ENCODE data around the gene LIG3. TPM values are rescaled to one million over a fixed set of nuclear protein-coding genes. Genes with fewer than 3 reads are reported as not detected.

Gene LIG3
- total and polyA plus RNA-seq, 4 donors = 3.1 to 21.2 (median 7.6) TPM

- H3K9ac ChIP-seq (ENCODE audit: low read depth in 1 of 2, low read length in 2 of 2) = no peak overlapping the region
- H3K4me1 ChIP-seq (ENCODE audit: control insufficient read depth in 4 of 4, insufficient read depth in 4 of 4, low read length in 3 of 4) = no peaks in the 10 kb centered on the region
- H3K4me3 ChIP-seq (ENCODE audit: low read depth in 1 of 3, low read length in 3 of 3) = no peak overlapping the region
- peaks cover 0 to 37% (median 22%) of the 10 kb centered on the region in 4 donors for H3K36me3 ChIP-seq (ENCODE audit: control insufficient read depth in 4 of 4, insufficient read depth in 3 of 4, low read depth in 1 of 4, low read length in 3 of 4)
- H3K9me3 ChIP-seq (ENCODE audit: control insufficient read depth in 4 of 4, low read length in 3 of 4) = no peaks in the 10 kb centered on the region
- TF ChIP-seq RXRA (IDR thresholded peaks at IDR 0.05) (peak in 1 of 2 donors; percentile 21), TAF1 (conservative IDR thresholded peaks at IDR 0.05) (no peak), NR2F2 (IDR thresholded peaks at IDR 0.05) (peak; percentile 47)
- WGBS = 73% methylated on average over 11 of the region's 11 CpGs
- H3K27ac ChIP-seq (ENCODE audit: low read depth in 1 of 2, low read length in 2 of 2) = no peak overlapping the region
- H3K27me3 ChIP-seq (ENCODE audit: control insufficient read depth in 4 of 4, insufficient read depth in 4 of 4, low read length in 3 of 4) = no peaks in the 10 kb centered on the region
- DNase-seq (ENCODE audit: low spot score) = no peak
These were observed 17.1 kb downstream of the LIG3 start for GRCh38 chr17:34997355-34997862.

GRCh38 chr17:34998205-34998604 lies 17.9 kb downstream of the LIG3 start:
- TF ChIP-seq TAF1 (conservative IDR thresholded peaks at IDR 0.05) (no peak), RAD21 (IDR thresholded peaks at IDR 0.05) (peak; percentile 99), EGR1 (IDR thresholded peaks at IDR 0.05; ENCODE audit: low read depth in 2 of 2) (no peak), MAX (IDR thresholded peaks at IDR 0.05) (no peak)
- TF ChIP-seq, protein P1, sequence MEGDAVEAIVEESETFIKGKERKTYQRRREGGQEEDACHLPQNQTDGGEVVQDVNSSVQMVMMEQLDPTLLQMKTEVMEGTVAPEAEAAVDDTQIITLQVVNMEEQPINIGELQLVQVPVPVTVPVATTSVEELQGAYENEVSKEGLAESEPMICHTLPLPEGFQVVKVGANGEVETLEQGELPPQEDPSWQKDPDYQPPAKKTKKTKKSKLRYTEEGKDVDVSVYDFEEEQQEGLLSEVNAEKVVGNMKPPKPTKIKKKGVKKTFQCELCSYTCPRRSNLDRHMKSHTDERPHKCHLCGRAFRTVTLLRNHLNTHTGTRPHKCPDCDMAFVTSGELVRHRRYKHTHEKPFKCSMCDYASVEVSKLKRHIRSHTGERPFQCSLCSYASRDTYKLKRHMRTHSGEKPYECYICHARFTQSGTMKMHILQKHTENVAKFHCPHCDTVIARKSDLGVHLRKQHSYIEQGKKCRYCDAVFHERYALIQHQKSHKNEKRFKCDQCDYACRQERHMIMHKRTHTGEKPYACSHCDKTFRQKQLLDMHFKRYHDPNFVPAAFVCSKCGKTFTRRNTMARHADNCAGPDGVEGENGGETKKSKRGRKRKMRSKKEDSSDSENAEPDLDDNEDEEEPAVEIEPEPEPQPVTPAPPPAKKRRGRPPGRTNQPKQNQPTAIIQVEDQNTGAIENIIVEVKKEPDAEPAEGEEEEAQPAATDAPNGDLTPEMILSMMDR (IDR thresholded peaks at IDR 0.05; ENCODE audit: low read depth, low read length, missing input control) = peak; percentile 91
- Histone ChIP-seq H3K27ac (ENCODE audit: low read depth in 1 of 2, low read length in 2 of 2) (no peak overlapping the region), H3K9ac (ENCODE audit: low read depth in 1 of 2, low read length in 2 of 2) (no peak overlapping the region), H3K9me3 (ENCODE audit: control insufficient read depth in 4 of 4, low read length in 3 of 4) (no peaks in the 10 kb centered on the region), H3K36me3 (ENCODE audit: control insufficient read depth in 4 of 4, insufficient read depth in 3 of 4, low read depth in 1 of 4, low read length in 3 of 4) (peaks cover 0 to 32% (median 18%) of the 10 kb centered on the region in 4 donors), H3K4me1 (ENCODE audit: control insufficient read depth in 4 of 4, insufficient read depth in 4 of 4, low read length in 3 of 4) (no peaks in the 10 kb centered on the region), H3K27me3 (ENCODE audit: control insufficient read depth in 4 of 4, insufficient read depth in 4 of 4, low read length in 3 of 4) (no peaks in the 10 kb centered on the region), H3K4me3 (ENCODE audit: low read depth in 1 of 3, low read length in 3 of 3) (no peak overlapping the region)
- DNase-seq (ENCODE audit: low spot score) = peak; percentile 81
- WGBS = 28% methylated on average over 5 of the region's 5 CpGs

- H3K9ac ChIP-seq (ENCODE audit: low read depth in 1 of 2, low read length in 2 of 2) = no peak overlapping the region
- H3K27me3 ChIP-seq (ENCODE audit: control insufficient read depth in 4 of 4, insufficient read depth in 4 of 4, low read length in 3 of 4) = no peaks in the 10 kb centered on the region
- no peak overlapping the region for H3K27ac ChIP-seq (ENCODE audit: low read depth in 1 of 2, low read length in 2 of 2)
- no peaks in the 10 kb centered on the region for H3K9me3 ChIP-seq (ENCODE audit: control insufficient read depth in 4 of 4, low read length in 3 of 4)
- no peak overlapping the region for H3K4me3 ChIP-seq (ENCODE audit: low read depth in 1 of 3, low read length in 3 of 3)
- H3K4me1 ChIP-seq (ENCODE audit: control insufficient read depth in 4 of 4, insufficient read depth in 4 of 4, low read length in 3 of 4) = no peaks in the 10 kb centered on the region
- H3K36me3 ChIP-seq (ENCODE audit: control insufficient read depth in 4 of 4, insufficient read depth in 3 of 4, low read depth in 1 of 4, low read length in 3 of 4) = peaks cover 0 to 25% (median 12%) of the 10 kb centered on the region in 4 donors
- DNase-seq (ENCODE audit: low spot score) = no peak
- 99% methylated on average over 2 of the region's 2 CpGs for WGBS
- TF ChIP-seq TAF1 (conservative IDR thresholded peaks at IDR 0.05) (no peak), SP1 (IDR thresholded peaks at IDR 0.05) (no peak), RXRA (IDR thresholded peaks at IDR 0.05) (no peak), HNF4A (conservative IDR thresholded peaks at IDR 0.05) (no peak), FOXA2 (IDR thresholded peaks at IDR 0.05) (no peak), YY1 (IDR thresholded peaks at IDR 0.05) (no peak), RAD21 (IDR thresholded peaks at IDR 0.05) (no peak), EGR1 (IDR thresholded peaks at IDR 0.05; ENCODE audit: low read depth in 2 of 2) (no peak), HNF4G (IDR thresholded peaks at IDR 0.05) (no peak), NR2F2 (IDR thresholded peaks at IDR 0.05) (no peak), MAX (IDR thresholded peaks at IDR 0.05) (no peak), GABPA (IDR thresholded peaks at IDR 0.05 in 1 of 2, conservative IDR thresholded peaks at IDR 0.05 in 1 of 2) (no peak), JUND (IDR thresholded peaks at IDR 0.05) (no peak)
- TF ChIP-seq, protein P2, sequence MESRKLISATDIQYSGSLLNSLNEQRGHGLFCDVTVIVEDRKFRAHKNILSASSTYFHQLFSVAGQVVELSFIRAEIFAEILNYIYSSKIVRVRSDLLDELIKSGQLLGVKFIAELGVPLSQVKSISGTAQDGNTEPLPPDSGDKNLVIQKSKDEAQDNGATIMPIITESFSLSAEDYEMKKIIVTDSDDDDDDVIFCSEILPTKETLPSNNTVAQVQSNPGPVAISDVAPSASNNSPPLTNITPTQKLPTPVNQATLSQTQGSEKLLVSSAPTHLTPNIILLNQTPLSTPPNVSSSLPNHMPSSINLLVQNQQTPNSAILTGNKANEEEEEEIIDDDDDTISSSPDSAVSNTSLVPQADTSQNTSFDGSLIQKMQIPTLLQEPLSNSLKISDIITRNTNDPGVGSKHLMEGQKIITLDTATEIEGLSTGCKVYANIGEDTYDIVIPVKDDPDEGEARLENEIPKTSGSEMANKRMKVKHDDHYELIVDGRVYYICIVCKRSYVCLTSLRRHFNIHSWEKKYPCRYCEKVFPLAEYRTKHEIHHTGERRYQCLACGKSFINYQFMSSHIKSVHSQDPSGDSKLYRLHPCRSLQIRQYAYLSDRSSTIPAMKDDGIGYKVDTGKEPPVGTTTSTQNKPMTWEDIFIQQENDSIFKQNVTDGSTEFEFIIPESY (IDR thresholded peaks at IDR 0.05) = no peak
- TF ChIP-seq, protein P1 (IDR thresholded peaks at IDR 0.05; ENCODE audit: low read depth, low read length, missing input control) = no peak
- TF ChIP-seq, protein P3, sequence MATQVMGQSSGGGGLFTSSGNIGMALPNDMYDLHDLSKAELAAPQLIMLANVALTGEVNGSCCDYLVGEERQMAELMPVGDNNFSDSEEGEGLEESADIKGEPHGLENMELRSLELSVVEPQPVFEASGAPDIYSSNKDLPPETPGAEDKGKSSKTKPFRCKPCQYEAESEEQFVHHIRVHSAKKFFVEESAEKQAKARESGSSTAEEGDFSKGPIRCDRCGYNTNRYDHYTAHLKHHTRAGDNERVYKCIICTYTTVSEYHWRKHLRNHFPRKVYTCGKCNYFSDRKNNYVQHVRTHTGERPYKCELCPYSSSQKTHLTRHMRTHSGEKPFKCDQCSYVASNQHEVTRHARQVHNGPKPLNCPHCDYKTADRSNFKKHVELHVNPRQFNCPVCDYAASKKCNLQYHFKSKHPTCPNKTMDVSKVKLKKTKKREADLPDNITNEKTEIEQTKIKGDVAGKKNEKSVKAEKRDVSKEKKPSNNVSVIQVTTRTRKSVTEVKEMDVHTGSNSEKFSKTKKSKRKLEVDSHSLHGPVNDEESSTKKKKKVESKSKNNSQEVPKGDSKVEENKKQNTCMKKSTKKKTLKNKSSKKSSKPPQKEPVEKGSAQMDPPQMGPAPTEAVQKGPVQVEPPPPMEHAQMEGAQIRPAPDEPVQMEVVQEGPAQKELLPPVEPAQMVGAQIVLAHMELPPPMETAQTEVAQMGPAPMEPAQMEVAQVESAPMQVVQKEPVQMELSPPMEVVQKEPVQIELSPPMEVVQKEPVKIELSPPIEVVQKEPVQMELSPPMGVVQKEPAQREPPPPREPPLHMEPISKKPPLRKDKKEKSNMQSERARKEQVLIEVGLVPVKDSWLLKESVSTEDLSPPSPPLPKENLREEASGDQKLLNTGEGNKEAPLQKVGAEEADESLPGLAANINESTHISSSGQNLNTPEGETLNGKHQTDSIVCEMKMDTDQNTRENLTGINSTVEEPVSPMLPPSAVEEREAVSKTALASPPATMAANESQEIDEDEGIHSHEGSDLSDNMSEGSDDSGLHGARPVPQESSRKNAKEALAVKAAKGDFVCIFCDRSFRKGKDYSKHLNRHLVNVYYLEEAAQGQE (IDR thresholded peaks at IDR 0.05) = no peak
- TF ChIP-seq, protein P4, sequence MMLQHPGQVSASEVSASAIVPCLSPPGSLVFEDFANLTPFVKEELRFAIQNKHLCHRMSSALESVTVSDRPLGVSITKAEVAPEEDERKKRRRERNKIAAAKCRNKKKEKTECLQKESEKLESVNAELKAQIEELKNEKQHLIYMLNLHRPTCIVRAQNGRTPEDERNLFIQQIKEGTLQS (IDR thresholded peaks at IDR 0.05) = no peak
These were observed 19.1 kb downstream of the LIG3 start for GRCh38 chr17:34999456-34999855.
